Peyer's patch (tissue), 4 donors: ENCODE results near the gene TMEM218.

Source experiments
- CTCF ChIP-seq, 6 experiments: fragments of 450-650 bp in 4 of 6; fragments of 200-600 bp in 2 of 6; sonication (generic) in 1 of 6; IDR thresholded peaks; one replicate each; pipeline ENCODE4 v1.5.1; 2017 to 2019; ENCODE audit warnings: antibody characterized with exemption in 6 of 6, mild to moderate bottlenecking in 3 of 6, moderate library complexity in 1 of 6
- POLR2A ChIP-seq, 2 donors: fragments of 450-650 bp; IDR thresholded peaks; one replicate each; pipeline ENCODE4 v1.5.1; 2017; ENCODE audit warnings: antibody characterized with exemption in 2 of 2, mild to moderate bottlenecking in 2 of 2, moderate library complexity in 2 of 2

GRCh38 chr11:125111001-125111342 is 454 bp downstream of the TMEM218 start:
- TF ChIP-seq POLR2A (IDR thresholded peaks at IDR 0.05) (no peak), CTCF (IDR thresholded peaks at IDR 0.05) (no peak)
